ENCODE data around the gene NOTO.

Gene NOTO

DNA sequence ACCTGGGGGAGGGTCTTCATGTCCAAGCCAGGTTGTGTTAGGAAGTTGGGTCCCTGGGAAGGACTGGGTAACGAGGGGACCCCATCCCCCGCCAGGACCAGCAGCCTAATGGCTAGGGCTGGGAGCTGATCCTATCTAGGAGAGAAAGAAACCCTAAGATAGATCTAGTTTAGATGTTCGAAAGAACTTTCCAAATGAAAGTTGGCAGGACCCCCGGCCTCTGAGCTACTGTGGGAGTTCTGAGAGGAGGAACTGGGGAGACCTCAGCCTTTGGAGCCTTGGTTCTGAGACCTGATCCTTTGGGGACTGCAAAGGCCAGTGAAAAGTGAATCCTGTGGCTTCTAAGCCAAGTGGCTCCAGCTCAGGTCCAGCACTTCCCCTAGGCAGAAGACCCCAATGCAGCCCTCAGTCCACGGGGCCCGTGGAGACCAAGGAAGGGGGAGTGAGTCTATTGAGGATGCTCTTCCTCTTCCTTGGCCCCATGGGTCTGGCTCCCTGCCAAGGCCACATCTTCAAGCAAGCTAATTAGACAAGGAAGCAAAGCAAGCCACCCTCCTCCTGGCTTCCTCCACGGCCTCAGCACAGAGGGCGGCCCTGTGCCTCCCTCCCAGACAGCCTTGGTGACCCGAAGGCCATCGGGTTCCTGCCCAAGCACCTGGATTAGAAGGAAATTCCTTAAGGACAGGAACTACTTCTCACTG, 55.2 kb downstream of the NOTO start:
- DNase-seq (ENCODE audit: low read depth in 2 of 2) = no peak

DNA sequence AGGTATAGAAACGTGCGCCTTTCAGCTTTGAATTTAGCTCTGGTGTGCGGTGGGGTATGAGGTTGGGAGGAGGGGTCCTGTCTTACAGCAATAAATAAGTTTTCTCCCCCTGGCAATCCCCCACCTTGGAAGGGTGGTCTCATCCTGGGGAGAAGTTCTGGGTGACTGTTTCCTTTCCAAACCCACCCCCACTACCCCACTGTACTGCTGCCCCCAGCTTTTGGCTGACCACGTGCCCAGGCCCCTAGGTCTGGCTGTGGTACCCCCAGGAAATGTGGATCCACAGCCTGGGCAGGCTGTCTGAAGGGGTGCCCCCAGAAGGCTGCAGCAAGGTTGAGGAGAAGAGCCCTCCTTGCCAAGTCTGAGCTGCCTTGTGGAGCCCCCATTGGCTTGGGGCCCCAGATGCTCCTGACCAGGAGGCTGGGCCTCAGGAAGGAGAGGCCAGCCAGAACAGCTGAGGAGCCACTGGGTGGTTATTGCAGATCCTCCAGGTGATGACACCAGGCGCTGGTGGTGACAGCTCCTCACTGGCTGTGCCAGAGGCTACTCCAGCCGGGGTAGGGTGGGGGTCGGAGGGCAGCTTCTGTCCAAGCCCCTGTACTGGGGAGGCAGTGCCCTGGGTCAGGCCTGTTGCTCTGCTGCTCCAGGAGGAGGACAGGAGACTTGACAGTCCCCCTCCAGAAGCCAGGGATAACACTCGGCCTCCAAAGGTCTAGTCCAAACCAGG, 56.0 kb downstream of the NOTO start:
- DNase-seq (ENCODE audit: low read depth in 2 of 2) = no peak

DNA sequence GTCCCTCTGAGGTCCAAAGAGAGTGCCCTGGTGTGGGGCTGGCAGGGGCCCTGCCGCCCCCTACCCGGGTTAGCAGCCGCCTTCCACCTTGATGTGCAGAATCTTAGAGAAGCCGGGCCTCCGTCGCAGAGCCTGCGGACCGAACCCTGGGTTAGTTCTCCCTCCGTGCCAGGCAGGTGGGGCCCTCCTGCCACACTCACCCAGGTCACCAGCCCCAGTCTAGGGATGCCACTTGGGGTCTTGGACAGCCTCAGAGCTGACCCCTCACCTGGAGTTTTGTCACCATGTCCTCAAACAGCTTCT, 56.5 kb downstream of the NOTO start:
- DNase-seq (ENCODE audit: low read depth in 2 of 2) = no peak

DNA sequence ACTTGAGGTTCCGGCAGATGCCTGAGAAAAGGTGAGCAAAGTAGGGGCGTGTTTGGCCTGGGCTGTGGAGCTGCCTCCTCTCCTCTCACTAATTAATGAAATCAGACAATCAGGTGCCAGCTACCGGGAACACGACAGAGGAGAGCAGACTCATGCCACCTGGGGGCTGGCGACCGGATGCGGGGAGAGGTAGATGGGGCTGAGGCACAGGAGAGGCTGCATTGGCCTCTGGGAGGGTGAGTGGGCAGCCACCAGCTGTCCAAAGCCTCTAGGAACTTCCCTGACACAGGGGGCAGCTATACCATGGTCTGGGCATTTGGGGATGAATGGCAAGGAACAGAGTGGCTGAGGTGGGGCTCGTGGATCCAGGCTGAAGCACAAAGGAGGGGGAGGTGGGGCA, 56.9 kb downstream of the NOTO start:
- DNase-seq (ENCODE audit: low read depth in 2 of 2) = no peak

DNA sequence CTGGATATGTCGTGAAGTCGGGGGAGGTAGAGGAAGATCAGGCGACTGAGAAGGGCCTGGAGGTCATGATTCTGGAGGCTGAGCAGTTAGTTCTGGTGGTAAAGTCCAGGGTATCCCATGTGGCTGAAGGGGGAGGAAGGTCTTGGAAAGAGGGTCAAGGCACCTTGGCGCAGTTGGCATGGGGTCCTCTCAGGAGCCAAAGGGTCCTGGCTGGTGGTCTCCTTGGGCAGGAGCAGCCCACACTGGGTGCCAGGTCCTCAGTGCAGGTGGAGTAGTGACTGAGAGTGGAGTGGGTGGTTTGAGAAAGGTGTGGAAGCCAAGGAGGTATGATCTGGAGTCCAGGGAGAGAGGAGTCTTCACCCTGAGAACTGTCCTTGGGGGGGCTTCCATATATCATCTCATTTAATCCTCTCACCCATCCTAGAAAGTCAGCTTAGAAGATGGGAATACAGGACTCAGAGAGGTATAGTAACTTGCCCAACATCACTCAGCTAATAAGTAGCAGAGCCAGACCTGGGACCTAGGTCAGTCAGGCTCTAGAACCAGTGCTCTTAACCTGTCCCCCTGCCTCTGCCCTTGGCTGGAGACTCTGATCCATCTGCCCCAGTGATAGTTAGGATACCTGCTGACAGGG, 57.4 kb downstream of the NOTO start:
- DNase-seq (ENCODE audit: low read depth in 2 of 2) = no peak

DNA sequence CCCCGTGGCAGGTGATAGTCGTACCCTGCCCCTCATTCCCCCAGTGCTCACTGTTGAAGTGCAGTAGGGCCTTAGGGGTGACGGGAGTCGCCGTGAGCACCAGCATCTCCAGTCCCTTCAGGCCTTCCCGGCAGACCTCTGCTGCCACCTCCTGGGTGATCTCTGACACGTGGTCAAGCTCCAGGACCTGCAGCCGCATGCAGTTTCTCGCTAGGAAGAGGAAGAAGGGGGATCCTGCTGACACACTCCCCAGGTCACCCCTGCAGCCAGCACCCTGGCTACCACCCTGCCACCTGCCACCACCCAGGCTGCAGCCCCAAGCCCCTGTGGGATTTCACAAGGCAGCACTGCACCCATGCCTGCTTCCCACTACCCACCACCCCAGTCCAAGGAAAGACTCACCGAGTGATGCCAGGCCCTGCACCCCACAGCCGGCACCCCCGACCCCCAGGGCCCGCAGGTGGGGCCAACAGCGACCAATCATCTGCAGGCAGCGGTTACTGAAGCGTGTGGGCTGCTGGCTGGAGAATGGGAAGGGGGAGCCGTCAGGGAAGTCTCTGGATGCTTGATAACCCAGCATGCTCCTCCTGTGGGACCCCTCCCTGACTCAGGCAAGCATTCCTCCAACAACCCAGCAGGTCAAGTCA, 58.1 kb downstream of the NOTO start:
- no peak for DNase-seq (ENCODE audit: low read depth in 2 of 2)
